Fibroblast of villous mesenchyme (primary cell): ENCODE data around the gene PTPRN2. TPM values are rescaled to one million over a fixed set of nuclear protein-coding genes. Genes with fewer than 3 reads are reported as not detected.

Experiments used
- DNase-seq: peaks from one replicate; pipeline ENCODE4 v3.0.0-alpha.2; 2010; ENCODE audit warnings: low read depth
- H3K4me3 ChIP-seq: 2 replicates; pipeline ENCODE4 v1.5.1; 2011; ENCODE audit warnings: low read depth, mild to moderate bottlenecking, low read length
- total RNA-seq: library from RNA; depleted of rRNA; stranded (reverse); fragments of >200 nt; gene quantifications from 2 replicates; pipeline ENCODE4 v1.2.3, GENCODE V29; 2012
- TF ChIP-seq, protein P1 (sequence below): IDR thresholded peaks from 2 replicates; pipeline ENCODE4 v1.5.1; 2012; ENCODE audit warnings: low read depth, mild to moderate bottlenecking, low read length; ENCODE audit not compliant: insufficient read depth

Gene PTPRN2
- total RNA-seq, 1 donor, result not detected

DNA sequence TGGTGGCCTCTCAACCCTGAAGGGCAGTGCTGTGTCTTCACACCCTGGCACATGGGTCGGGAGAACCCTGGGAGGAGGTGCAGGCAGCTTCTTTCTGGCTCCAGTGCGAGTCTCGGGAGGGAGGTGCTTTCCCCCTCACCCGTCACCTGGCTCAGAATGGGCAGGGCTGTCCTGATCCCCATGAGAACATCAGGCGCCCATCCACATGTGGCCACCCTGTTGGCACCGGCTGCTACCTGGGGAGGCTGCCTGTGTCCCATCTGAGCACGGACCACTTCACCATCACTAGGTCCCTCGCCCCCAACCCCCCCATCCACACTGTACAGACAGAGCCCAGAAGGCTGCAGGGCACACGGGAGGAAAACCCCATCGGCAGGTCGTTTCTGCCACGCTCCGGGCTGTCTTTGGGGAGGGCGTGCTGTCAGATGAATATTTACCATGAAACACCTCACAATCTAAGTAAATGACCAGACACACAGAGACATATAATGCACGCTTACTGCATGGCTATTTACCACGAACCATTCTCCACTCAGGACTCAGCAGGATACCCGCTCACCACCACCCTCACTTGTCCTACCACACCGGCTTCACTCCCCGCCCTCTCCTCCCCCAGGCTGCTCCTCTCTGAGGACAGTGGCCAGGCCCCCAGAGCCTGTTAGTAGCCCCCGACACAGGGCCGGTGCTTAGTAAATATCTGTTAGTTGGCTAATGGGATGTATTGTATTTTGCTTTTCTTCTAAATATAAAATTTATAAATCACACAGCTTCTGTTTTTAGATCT is 968.6 kb downstream of the PTPRN2 start:
- no peak for DNase-seq
- TF ChIP-seq, protein P1, sequence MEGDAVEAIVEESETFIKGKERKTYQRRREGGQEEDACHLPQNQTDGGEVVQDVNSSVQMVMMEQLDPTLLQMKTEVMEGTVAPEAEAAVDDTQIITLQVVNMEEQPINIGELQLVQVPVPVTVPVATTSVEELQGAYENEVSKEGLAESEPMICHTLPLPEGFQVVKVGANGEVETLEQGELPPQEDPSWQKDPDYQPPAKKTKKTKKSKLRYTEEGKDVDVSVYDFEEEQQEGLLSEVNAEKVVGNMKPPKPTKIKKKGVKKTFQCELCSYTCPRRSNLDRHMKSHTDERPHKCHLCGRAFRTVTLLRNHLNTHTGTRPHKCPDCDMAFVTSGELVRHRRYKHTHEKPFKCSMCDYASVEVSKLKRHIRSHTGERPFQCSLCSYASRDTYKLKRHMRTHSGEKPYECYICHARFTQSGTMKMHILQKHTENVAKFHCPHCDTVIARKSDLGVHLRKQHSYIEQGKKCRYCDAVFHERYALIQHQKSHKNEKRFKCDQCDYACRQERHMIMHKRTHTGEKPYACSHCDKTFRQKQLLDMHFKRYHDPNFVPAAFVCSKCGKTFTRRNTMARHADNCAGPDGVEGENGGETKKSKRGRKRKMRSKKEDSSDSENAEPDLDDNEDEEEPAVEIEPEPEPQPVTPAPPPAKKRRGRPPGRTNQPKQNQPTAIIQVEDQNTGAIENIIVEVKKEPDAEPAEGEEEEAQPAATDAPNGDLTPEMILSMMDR, result no peak
- H3K4me3 ChIP-seq, result no peak overlapping the region

DNA sequence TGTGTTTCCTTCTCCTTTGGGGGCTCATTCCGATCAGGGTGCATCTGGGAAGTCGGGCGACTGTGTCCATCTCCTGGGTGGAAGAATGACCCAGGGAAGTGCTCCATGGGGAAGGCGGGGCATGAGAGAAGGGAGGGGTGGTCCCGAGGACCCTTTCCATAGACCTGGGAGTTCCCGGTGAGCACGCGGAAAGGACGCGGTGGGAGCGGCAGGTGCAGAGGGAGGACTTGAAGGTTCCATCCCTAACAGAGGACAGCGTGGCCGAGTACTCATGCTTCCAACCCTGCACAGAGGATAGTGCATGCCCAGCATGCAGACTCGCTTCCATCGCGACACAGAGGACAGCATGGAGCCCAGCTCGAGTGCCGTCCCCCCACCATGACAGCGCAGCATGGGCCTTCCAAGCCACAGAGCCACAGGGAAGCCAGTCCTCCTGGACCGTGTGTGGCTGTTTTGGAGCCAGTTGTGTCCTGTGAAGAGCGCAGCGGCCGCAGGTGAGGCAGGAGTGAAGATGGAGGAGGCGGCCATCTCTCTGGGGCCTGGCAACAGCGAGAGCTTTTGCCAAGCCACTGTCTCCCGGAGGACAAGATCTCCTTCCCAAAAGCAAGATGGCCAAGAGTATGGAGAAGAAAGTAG is 969.4 kb downstream of the PTPRN2 start:
- no peak for DNase-seq
- no peak overlapping the region for H3K4me3 ChIP-seq
- TF ChIP-seq, protein P1, result no peak

DNA sequence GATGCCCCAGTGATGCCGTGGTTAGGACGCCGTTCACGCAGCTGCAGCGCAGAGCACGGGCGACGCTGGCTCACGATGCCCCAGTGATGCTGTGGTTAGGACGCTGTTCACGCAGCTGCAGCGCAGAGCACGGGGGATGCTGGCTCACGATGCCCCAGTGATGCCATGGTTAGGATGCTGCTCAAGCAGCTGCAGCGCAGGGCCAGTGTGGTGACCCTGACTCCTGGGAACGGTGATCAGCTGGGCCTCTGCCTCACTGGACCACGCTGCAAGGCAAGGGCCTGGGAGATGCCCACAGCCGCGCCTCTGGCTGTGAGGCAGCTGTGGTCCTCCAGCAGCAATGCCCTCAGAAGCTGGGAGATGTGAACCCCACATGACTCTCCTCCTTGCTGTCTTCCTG is 970.2 kb downstream of the PTPRN2 start:
- H3K4me3 ChIP-seq, result no peak overlapping the region
- TF ChIP-seq, protein P1, result no peak
- DNase-seq, result no peak

DNA sequence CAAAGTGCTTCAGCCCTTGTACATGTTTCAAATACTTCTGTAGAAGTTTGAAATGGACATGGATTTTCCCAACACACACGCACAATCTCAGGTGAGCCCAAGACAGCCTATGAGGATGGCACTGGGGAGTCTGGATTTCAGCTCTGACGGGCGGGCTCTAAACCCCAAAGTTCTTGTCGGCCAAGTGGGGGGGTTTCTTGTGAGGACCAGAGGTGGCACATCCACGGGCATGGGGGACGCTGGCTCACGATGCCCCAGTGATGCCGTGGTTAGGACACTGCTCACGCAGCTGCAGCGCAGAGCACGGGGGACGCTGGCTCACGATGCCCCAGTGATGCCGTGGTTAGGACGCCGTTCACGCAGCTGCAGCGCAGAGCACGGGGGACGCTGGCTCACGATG is 970.7 kb downstream of the PTPRN2 start:
- TF ChIP-seq, protein P1, result no peak
- DNase-seq, result no peak
- no peak overlapping the region for H3K4me3 ChIP-seq

DNA sequence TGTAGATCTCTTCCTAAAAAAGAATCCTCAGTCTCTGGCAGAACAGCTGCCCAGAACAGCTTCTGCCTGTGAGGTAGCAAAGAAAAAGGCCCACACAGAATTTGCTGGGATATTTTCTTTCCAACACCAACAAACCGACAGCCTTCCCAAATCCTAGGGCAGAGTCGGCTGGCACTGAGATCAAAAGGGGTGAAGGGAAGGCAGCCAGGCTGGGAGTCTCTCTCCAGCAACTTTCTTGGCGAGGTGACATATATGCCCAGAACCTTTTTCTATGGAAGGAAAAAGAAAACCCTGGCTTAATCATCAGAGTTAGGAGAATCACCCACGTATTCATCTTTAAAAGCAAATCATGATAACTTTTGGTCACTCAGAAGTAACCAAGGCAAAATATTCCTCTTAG is 971.2 kb downstream of the PTPRN2 start:
- H3K4me3 ChIP-seq, result no peak overlapping the region
- TF ChIP-seq, protein P1, result no peak
- no peak for DNase-seq

DNA sequence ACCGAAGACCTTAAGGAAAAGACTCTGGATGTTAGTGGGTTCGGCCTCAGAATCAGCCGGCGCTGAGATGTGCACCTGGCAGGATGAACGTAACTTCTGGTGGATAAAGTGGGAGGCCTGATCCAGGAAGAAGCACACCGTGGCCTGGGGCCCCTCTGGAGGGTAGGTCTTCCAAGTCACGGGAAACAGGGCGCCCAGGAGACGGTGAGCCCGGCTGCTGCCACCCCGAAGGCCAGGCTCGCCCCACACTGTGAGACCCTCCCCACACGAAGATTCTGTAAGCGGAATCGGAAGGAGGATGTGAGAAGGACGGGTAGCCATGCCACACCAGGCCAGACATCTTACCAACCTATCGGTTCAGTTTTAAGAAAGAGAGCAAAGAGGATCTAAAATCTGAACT is 971.8 kb downstream of the PTPRN2 start:
- no peak overlapping the region for H3K4me3 ChIP-seq
- no peak for DNase-seq
- TF ChIP-seq, protein P1, result no peak
